Skin epidermis (tissue), 12 donors: Measurements from ENCODE around the gene CENPQ.

Source experiments
- H3K27ac ChIP-seq, 21 experiments: fragments of 200-600 bp; sonication (generic) in 11 of 21; one replicate each; pipeline ENCODE4 v1.5.0; 2020; ENCODE audit warnings: mild to moderate bottlenecking in 3 of 21, inconsistent platforms in 2 of 21, moderate library complexity in 2 of 21
- H3K4me3 ChIP-seq, 7 experiments: fragments of 200-600 bp; sonication (generic) in 2 of 7; one replicate each; pipeline ENCODE4 v1.5.0; 2020; ENCODE audit warnings: inconsistent platforms in 2 of 7, mild to moderate bottlenecking in 2 of 7, moderate library complexity in 1 of 7

Gene CENPQ

GRCh38 chr6:49531774-49532569 lies 68.8 kb downstream of the CENPQ start:
- H3K4me3 ChIP-seq: no peak overlapping the region
- no peak overlapping the region for H3K27ac ChIP-seq

DNA sequence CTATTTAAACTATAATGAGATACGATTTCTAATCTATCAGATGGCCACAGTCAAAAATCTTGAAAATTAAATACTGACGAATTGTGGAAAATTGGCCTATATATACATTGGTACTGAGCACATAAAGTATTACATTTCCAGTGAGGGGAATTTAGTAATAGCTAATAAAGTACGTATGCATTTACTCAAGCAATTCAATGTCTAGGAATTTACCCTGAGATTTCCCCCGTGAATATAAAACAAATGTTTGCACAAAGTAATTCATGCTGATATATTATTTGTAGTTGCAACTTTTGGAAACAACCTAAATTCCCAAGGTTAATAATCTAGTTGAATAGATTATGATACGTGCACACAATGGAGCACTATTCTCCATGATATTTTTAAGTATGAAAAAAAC lies 72.6 kb downstream of the CENPQ start:
- H3K27ac ChIP-seq: no peak overlapping the region
- H3K4me3 ChIP-seq: no peak overlapping the region

DNA sequence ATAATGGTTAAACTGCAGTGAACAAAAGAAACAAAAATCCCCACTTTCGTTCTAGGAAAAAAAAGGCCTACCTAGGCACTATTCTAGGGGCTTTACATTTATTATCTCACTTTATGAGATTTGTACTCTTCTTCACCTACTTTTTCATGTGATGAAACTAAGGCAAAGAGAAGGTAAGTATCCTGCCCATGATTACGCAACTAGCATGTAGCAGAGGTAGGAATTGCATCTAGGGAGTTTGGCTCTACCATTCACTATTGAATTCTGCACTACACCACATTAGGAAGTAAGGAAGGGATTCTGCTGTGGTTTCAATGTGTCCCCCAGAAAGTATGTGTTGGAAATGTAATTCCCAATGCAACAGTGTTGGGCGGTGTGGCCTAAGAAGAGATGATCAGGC lies 75.9 kb downstream of the CENPQ start:
- Histone ChIP-seq H3K27ac (no peak overlapping the region), H3K4me3 (no peak overlapping the region)

DNA sequence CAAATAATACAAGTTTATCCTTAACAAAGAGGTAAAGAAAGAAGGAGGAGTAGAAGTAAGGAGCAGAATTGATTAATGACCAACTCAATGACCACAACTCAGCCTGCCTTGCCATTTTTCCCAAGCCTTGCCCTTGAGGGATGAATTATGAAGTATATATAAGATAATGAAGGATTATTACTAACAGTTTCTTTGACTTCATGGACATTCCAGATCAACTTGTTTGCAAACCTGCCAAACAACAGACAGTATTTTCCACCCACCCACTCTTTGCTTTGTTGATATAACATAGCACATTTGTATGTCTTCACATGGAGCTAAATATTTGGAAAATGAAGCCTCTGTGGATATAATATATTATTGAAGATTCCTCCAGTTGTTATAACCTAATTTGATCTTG lies 77.4 kb downstream of the CENPQ start:
- Histone ChIP-seq H3K4me3 (no peak overlapping the region), H3K27ac (no peak overlapping the region)

DNA sequence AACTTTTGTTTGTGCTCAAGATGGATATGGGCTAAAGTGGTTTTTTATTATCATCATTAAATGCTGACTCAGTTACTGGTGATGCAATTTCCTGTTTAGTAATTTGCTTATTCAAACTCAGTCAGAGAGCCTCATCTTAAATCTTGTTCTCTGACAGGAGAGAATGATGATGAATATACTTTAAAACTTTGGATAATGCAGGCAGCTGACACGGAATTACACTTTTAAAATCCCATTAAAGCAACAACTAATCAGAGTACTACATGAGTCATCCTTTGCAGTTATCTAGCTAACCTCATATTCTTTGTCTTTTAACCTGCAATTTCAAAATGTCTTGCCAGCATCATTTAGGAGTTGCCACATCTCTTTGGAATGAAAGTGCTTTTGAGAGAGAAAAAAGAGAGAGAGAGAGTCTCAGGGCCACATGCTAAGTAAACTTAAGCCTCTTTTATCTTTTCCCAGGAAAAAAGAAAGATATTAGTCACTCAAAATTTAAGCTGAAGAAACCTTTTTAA lies 78.1 kb downstream of the CENPQ start:
- no peak overlapping the region for H3K27ac ChIP-seq
- H3K4me3 ChIP-seq: no peak overlapping the region

GRCh38 chr6:49541936-49542335 lies 78.8 kb downstream of the CENPQ start:
- no peak overlapping the region for H3K27ac ChIP-seq

More at GRCh38 chr6:49541936-49542335, 78.8 kb downstream of the CENPQ start:
- no peak overlapping the region for H3K4me3 ChIP-seq
